AG08396 (cell line): ENCODE data around the gene FKBP10.
"Not testable (repeated sequence)": the region's sequence is repeated elsewhere in the genome, so short reads cannot be mapped to it uniquely, and the experiment has no call there.

ENCODE experiments used
- DNase-seq: peaks from one replicate; pipeline ENCODE4 v3.0.0; 2012; ENCODE audit warnings: low spot score, mixed read lengths

Gene FKBP10

DNA sequence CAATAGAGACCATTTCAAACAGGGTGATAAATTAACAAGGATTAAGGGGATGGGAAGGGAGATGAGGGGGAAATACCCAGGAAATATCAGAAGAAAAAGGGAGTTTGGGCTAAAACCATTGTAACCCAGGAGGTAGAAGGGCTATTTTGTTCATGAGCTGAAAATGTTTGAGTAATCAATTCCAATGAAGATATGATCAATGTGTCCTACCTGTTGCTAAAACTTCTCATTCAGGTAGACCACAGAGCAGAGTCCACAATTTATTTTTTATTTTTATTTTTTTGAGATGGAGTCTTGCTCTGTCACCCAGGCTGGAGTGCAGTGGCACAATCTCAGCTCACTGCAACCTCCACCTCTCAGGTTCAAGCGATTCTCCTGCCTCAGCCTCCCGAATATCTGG is 26.6 kb downstream of the FKBP10 start:
- not testable (repeated sequence) for DNase-seq

DNA sequence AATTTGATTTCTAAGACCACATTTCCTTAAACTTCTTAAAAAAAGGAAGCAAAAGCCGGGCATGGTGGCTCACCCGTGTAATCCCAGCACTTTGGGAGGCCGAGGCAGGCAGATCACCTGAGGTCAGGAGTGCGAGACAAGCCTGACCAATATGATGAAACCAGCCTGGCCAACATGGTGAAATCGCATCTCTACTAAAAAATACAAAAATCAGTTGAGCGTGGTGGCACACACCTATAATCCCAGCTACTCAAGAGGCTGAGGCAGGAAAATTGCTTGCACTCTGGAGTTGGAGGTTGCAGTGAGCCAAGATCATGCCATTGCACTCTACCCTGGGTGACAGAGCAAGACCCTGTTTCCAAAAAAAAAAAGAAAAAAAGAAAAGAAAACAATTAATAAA is 28.0 kb downstream of the FKBP10 start:
- not testable (repeated sequence) for DNase-seq

DNA sequence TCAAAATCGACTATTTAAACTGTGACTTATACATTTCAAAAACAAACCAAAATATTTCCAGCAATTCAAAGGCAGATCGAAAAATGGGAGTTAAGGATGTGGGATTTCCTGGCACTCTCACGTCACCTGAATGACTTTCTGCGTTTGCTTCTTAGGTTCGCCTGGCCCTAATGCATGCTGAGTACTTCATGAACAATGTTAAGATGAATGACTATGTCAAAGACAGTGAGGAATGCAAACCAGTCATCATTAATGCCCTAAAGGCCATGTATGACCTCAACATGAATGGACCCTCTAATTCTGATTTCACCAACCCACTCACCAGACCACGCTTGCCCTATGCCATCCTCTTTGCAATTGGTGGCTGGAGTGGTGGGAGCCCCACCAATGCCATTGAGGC is 32.2 kb downstream of the FKBP10 start:
- DNase-seq = no peak

DNA sequence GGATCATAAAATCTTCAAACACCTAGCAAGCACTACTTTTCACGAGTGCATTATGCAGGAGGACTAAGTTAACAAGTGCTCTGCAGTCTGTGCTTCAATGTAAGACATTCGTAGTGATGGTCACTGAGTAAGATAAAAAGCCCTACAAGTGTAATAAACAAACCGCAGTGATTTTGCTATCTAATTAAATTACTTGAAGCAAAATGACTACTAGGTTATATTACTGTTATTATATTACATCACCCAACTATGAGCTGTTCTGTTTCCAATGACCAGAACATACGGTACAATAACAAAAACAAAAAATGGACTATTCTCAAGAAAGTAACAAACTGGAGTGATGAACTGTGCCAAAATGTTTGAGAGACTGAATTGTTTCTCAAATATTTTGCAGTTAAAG is 36.0 kb downstream of the FKBP10 start:
- no peak for DNase-seq

DNA sequence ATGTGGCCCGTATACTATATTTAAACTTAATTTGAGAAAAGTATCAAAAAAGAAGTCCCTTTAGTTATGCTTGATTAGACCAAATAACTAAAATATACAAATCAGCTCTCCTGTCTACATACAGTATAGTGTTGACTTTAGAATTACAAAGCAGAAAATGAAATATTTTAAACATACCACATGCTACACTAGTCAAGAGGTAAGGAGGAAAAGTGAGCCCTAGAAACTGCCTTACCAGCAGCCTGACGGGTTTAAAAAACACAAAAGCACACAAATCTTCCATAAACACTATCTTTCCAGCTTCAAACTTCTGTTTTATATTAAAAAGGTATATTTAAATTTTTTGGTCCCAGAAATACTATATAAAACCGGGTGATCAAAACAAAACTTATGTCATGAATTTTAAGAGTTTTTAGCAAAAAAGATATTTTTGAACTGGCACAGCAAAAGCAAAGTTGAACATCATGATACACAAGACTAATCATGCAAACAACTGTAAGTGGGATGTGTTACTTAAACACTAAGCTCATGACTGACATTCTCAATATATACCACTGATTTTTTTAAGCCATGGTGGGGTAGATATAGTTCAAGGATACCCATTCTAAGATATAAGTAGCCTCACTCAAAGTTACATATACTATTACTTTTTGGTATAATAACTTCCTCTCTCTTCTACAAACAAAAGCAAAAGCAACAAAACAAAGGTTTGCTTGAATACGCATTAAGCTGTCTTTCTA is 36.6 kb downstream of the FKBP10 start:
- DNase-seq = no peak

DNA sequence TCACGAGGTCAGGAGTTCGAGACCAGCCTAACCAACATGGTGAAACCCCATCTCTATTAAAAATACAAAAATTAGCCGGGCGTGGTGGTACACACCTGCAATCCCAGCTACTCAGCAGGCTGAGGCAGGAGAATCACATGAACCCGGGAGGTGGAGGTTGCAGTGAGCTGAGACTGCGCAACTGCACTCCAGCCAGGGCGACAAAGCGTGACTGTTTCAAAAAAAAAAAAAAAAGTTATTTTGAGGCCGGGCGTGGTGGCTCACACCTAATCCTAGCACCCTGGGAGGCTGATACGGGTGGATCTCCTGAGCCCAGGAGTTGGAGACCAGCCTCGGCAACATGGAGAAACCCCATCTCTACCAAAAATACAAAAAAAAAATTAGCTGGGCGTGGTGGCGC is 38.6 kb downstream of the FKBP10 start:
- not testable (repeated sequence) for DNase-seq

DNA sequence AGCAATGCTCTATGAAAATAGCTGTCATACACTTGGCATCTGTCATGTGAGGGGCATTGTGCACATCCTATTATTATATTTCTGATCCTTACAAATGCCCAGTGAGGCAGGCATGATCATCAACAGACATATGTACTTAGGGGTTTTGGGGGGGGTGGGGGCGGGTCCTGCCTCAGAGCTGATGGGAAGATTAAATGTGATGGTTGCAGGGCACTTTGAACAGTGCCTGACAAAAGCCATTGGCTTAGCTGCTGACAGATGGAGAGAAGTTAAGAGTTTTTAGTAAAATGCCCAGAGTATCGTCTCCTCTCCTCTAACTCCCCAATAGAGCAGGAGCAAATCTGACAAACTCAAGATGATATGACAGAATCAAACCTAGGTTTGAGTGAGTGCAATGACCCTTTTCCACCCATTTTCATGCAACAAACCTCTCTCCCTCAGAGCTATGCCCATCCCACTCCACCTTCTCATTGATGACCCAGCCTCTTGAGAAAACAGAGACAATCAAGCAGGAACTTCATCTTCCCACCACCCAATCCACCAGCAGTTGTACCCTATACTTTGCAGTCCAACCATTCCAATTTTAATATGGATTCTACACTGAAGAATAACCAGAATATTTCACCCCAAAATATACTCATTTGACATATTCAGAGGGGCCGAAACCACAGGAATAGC is 47.6 kb downstream of the FKBP10 start:
- no peak for DNase-seq

DNA sequence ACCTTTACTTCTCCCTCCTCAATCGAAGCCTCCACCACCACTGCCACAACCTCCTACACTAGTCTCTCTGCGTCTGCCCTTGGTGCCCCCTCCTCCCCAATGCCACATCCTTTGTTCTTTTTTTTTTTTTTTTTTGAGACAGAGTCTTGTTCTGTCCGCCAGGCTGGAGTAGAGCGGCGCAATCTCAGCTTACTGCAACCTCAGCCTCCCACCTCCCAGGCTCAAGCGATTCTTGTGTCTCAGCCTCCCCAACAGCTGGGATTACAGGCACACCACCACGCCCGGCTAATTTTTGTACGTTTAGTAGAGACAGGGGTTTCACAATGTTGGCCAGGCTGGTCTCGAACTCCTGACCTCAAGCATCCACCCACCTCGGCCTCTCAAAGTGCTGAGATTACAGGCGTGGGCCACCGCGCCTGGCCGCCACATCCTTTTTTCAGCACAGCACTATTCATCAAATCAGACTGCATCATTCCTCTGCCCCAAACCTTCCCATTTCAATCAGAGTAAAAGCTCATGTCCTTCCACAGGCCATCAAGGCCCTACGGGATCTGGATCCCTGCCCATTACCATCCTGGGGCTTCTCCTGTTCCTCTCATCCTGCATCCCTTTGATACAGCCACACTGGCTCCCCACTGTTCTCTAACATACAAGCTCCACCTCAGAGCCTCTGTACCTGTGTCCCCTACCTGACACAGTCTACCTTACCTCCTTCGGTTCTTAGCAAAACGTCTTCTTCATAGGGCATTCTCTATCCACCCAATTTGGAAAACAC is 50.5 kb downstream of the FKBP10 start:
- DNase-seq = no peak

DNA sequence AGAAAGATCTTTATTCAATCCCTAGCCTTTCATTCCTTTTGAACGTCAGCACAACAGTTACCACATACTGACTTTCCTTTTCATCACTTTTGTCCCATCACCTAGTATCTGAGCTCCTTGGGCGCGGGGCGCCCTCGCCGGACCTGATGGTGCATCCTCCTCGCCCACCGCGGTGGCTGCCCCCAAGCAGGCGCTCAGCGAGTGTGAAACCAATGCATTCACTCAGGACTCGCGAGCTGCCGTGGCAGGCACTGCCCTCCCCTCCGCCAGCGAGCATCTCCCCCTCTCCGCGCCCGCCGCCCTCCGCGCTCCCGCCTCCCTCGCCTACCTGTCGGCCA is 51.7 kb downstream of the FKBP10 start:
- DNase-seq = no peak

DNA sequence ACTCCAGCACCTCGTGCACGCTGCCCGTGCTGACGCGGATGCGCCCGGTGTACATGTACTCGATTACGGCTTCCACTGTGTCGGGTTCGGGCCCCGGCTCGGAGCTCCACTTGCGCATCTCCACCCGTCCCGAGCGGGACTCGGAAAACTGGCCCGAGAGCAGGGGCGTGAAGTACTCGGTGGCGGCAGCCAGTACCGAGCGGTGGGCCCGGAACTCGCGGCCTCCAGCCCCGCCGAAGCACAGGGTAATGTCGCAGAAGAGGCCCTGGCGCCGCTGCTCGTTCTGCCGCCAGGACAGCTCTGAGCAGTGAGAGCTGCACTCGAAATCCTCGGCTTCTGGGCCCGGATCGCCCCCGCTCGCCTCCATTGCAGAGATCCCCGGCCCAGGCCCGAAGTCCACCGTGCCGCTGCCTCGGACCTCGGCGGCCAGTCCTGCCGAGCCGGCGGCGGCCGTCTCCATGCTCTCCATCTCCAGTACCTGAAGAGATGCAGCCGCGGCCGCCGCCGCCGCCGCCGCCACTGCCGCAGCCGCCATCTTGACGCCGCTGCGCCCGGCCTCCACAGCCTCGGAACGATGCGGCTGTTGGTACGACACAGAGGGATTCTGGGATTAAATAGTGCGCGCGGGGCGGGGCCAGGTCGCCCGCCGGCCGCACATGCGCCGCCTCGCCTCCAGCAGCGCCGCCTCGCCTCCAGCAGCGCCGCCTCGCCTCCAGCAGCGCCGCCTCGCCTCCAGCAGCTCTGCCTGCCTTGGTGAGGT is 52.2 kb downstream of the FKBP10 start, which contains the start of gene KLHL11:
Gene KLHL11, minus strand, starts transcription at position 588 of the 760 bp plus-strand sequence. Its CDS starts 53 bp downstream, at position 535.
- peak; percentile 97 for DNase-seq

DNA sequence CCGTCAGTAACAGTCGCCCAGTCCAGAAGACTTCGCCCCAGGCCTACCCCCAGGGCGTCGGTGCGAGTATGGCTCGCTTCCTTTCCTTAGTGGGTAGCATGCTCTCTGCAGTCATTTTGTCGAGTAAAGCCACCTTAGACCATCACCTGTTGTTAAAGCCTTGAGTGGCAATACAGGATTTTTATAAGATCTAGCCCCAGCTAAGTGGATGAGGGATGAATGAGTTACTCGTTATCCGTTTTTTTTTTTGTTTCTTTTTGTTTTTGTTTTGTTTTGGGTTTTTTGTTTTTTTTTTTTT is 52.7 kb downstream of the FKBP10 start:
- no peak for DNase-seq

DNA sequence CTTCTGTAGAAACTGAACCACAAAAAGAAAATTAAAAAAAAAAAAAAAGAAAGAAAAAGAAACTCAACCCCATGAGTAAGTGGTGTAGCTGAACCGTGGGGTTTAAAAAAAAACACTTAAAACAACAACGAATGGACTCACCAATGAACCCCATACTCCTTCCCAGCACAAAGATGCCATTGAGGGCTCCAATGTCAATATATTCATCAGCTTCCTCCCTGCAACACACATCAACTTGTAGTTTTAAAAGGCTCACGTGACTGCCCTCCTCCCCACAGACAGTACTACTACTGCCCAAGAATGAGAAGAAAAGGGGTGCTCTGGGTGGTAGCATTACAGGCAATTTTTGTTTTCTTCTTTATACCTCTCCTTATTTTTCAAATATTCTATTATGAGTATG is 55.8 kb downstream of the FKBP10 start:
- no peak for DNase-seq

DNA sequence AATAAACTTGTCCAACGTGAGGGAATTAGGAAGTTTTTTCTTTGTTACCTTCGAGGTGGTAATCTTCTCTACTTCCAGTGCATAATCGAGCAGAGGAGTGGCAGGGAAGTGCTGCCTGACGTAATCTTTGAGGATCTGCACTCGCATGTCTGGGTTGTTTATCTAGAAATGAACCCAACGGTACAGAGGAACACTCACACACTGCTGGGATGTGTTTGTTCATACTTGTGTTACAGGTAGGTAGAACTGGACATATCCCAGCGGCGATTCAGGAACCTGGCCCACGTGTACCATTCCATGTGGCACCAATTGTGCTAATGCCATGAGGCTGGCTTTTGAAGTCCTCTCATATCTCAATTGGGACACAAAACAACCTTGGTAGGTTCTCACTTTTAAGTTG is 56.6 kb downstream of the FKBP10 start:
- DNase-seq = no peak

DNA sequence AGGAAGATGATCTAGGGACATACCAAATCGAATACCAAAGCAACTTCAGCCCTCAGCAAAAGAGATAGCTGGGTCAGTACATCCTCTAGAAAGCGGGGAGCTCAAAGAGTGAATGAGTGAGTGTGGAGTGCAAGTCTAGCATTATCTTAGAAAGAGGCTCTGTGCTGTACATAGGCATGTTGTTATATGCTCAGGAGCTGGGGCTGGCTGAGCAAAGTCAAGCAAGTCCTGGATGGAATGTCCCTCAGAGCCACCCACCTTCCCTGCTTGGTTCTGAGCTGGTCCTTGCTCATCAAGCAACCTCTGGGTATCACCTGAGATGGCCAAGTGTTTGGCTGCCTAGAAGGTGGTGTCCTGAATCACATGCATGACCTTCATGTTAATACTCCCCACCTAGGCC is 57.3 kb downstream of the FKBP10 start:
- no peak for DNase-seq

DNA sequence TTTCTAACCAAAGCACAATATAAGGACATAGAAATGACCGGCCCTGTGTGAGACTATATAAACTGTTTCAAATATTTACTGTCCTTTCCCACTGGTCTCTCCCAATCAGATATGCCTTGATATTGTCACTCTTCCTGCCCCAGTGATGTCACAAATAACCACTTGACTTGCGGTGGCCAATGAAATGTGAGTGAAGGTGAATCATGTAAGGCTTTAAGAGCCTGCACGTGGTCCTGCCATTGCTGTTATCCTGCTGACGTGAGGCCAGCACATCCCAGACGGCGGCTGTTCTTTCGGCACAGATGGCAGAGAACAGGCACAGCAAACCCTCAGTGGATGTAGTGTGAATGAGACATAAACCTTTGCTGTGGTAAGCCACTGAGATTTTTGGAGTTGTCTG is 57.8 kb downstream of the FKBP10 start:
- no peak for DNase-seq

DNA sequence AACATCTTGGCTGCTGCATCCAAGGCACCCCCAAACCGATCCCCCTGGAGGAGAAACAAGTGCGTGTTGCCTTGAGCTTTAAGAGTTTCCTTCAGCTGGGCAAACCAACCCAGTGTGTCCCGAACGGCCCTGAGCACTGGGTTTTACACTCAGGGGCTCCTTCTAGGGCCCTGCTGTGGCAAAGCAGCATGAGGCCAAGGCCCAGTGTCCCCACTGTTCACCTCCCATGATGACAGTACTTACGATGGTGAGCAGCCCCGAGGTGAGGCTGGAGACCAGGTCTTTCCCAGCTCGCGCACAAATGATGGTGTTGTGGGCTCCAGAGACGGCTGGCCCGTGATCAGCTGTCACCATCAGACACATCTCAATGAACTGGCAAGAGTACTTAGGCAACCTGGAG is 59.0 kb downstream of the FKBP10 start:
- DNase-seq = no peak
